ENCODE measurements around the gene RAB27A. TPM values are rescaled to one million over a fixed set of nuclear protein-coding genes. Genes with fewer than 3 reads are reported as not detected.
A peak's percentile ranks its signal among the peaks of the same experiment; 100 is the strongest.

Gene RAB27A
- total and polyA plus RNA-seq, 10 of the 15 experiments (the other 5 are each of a cell fraction or from before 2014, with no cell fraction given): 13.3 to 139 (median 35.2) TPM

DNA sequence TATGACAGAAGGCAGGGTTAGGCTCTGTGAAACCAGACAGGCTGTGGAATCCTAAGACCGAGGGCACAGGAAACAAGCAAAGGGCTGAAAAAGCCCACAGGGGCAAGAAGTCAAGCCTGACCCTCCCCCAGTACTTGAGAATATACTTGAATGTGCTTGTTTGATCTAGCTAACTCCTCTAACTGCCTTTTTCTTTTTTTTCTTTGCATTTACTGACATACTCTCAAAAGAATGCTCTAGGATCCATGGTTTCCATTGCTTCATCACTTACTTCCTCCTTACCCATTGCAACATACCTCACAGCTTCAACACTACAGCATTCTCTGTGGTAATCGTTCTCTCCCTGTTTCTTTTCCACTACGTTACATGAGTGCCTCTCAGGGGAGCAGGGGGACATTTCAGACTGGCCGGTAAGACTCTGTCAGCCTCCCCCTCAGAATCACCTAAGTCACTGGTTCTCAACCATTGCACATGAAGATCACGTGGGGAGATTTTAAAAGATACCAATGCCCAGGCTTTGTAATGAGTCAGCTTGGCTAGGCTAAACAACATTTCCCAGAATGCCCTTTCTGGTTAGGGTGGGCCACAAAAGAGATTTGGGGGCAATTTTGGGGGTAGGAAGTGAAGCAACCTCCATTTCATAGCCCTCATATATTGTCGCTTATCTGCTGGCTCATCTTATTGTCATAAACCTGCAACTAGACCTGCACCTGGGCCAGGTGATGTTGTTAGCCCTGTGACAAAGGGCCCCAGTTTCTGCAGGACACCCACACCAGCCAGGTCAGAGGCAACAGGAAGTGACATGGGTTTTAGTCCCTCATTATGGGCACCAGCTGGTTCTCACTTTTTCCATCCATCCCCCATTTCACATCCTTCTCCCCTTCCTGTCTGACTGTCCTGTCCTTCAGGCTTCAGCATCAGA lies 68.3 kb downstream of the RAB27A start:
- 45% methylated on average over 6 of the region's 6 CpGs for WGBS (ENCODE audit: insufficient coverage, insufficient replicate concordance, low lambda C conversion rate, missing lambda C conversion rate)
- no peaks in the 10 kb centered on the region for H3K9me3 ChIP-seq (replicated peaks; ENCODE audit: control insufficient read depth, insufficient read depth, low read length)
- peaks cover 33% of the 10 kb centered on the region for H3K4me1 ChIP-seq (ENCODE audit: control insufficient read depth, insufficient read depth, low read length)
- no TSS peak for BruUV-seq (replicated peaks)
- intact Hi-C loops (cut with micrococcal nuclease; ENCODE audit: unreplicated experiment): loop anchor here (1.0 to 5.0 kb wide), 2 partner anchors 36 to 69 kb away; no protein-coding TSS in a partner anchor
- H2AFZ ChIP-seq (ENCODE audit: control insufficient read depth, low read depth, low read length): no peak overlapping the region
- ChIA-PET POLR2A (interaction anchor here (0.9 to 1.9 kb wide), 4 partner anchors 46 to 63 kb away, joined by 3 to 9 read pairs (median 4); no protein-coding TSS in a partner anchor), SMC1A (ENCODE audit: uncharacterized antibody, unreplicated experiment) (interaction anchor here (0.6 to 7.4 kb wide), 12 partner anchors 8 to 218 kb away, joined by 3 to 110 read pairs (median 6); partner anchors contain the start of genes PIGB and PIGBOS1), RAD21 (ENCODE audit: unreplicated experiment) (interaction anchor here (0.6 to 3.1 kb wide), 14 partner anchors 24 to 655 kb away, joined by 3 to 20 read pairs (median 4); partner anchors contain the start of genes PIGB, PIGBOS1 and RSL24D1), CTCF (interaction anchor here (1.2 to 7.2 kb wide), 10 partner anchors 24 to 218 kb away, joined by 3 to 60 read pairs (median 6); partner anchors contain the start of gene RSL24D1)
- H4K20me1 ChIP-seq (ENCODE audit: control insufficient read depth, insufficient read depth): no peaks in the 10 kb centered on the region
- in situ Hi-C loops (cut with MboI): loop anchor here (5.0 kb wide), 1 partner anchor 61 kb away; no protein-coding TSS in a partner anchor
- H3K36me3 ChIP-seq (ENCODE audit: control insufficient read depth in 2 of 2, insufficient read depth in 2 of 2, low read length in 1 of 2): peaks cover 0 to 2% of the 10 kb centered on the region in 2 experiments; a peak in 2 of 4 replicates
- H3K27me3 ChIP-seq (replicated peaks in 1 of 2; ENCODE audit: control insufficient read depth in 2 of 2, insufficient read depth in 2 of 2, low read length in 1 of 2): no peaks in the 10 kb centered on the region
- peak overlapping the region; percentile 34; the same call in 1 of the 2 replicates for H3K4me2 ChIP-seq (ENCODE audit: control insufficient read depth, insufficient read depth)
- no peaks in the 10 kb centered on the region for H3K79me2 ChIP-seq (ENCODE audit: control insufficient read depth, insufficient read depth, low read length)
- ATAC-seq (peak; percentile 71), FAIRE-seq (no peak), DNase-seq (ENCODE audit: low read depth, low spot score) (peak; percentile 52)
- H3K27ac ChIP-seq (ENCODE audit: control insufficient read depth, insufficient read depth): no peak overlapping the region; the same call in 1 of the 2 replicates
- H3K9ac ChIP-seq (ENCODE audit: control insufficient read depth, insufficient read depth, low read length): no peak overlapping the region
- no peak overlapping the region for H3K4me3 ChIP-seq
- TF ChIP-seq, protein P1, sequence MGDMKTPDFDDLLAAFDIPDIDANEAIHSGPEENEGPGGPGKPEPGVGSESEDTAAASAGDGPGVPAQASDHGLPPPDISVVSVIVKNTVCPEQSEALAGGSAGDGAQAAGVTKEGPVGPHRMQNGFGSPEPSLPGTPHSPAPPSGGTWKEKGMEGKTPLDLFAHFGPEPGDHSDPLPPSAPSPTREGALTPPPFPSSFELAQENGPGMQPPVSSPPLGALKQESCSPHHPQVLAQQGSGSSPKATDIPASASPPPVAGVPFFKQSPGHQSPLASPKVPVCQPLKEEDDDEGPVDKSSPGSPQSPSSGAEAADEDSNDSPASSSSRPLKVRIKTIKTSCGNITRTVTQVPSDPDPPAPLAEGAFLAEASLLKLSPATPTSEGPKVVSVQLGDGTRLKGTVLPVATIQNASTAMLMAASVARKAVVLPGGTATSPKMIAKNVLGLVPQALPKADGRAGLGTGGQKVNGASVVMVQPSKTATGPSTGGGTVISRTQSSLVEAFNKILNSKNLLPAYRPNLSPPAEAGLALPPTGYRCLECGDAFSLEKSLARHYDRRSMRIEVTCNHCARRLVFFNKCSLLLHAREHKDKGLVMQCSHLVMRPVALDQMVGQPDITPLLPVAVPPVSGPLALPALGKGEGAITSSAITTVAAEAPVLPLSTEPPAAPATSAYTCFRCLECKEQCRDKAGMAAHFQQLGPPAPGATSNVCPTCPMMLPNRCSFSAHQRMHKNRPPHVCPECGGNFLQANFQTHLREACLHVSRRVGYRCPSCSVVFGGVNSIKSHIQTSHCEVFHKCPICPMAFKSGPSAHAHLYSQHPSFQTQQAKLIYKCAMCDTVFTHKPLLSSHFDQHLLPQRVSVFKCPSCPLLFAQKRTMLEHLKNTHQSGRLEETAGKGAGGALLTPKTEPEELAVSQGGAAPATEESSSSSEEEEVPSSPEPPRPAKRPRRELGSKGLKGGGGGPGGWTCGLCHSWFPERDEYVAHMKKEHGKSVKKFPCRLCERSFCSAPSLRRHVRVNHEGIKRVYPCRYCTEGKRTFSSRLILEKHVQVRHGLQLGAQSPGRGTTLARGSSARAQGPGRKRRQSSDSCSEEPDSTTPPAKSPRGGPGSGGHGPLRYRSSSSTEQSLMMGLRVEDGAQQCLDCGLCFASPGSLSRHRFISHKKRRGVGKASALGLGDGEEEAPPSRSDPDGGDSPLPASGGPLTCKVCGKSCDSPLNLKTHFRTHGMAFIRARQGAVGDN (IDR thresholded peaks at IDR 0.05): peak; percentile 59; the same call in 1 of the 2 replicates
- TF ChIP-seq E2F8 (IDR thresholded peaks at IDR 0.05; ENCODE audit: low read depth, partially characterized antibody): no peak
- TF ChIP-seq, protein P2, sequence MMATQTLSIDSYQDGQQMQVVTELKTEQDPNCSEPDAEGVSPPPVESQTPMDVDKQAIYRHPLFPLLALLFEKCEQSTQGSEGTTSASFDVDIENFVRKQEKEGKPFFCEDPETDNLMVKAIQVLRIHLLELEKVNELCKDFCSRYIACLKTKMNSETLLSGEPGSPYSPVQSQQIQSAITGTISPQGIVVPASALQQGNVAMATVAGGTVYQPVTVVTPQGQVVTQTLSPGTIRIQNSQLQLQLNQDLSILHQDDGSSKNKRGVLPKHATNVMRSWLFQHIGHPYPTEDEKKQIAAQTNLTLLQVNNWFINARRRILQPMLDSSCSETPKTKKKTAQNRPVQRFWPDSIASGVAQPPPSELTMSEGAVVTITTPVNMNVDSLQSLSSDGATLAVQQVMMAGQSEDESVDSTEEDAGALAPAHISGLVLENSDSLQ (IDR thresholded peaks at IDR 0.05): no peak
- TF ChIP-seq FOXM1 (IDR thresholded peaks at IDR 0.05; ENCODE audit: low read depth, low read length): peak; percentile 42; the same call in 1 of the 2 replicates
- peak; percentile 21; the same call in 1 of the 2 replicates for TF ChIP-seq MLLT1 (IDR thresholded peaks at IDR 0.05)
- TF ChIP-seq, protein P3, sequence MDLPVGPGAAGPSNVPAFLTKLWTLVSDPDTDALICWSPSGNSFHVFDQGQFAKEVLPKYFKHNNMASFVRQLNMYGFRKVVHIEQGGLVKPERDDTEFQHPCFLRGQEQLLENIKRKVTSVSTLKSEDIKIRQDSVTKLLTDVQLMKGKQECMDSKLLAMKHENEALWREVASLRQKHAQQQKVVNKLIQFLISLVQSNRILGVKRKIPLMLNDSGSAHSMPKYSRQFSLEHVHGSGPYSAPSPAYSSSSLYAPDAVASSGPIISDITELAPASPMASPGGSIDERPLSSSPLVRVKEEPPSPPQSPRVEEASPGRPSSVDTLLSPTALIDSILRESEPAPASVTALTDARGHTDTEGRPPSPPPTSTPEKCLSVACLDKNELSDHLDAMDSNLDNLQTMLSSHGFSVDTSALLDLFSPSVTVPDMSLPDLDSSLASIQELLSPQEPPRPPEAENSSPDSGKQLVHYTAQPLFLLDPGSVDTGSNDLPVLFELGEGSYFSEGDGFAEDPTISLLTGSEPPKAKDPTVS (IDR thresholded peaks at IDR 0.05; ENCODE audit: low read depth, low read length): no peak
